Measurements from ENCODE around the gene RERE.
"Not testable (repeated sequence)": the region's sequence is repeated elsewhere in the genome, so short reads cannot be mapped to it uniquely, and the experiment has no call there.

DNA sequence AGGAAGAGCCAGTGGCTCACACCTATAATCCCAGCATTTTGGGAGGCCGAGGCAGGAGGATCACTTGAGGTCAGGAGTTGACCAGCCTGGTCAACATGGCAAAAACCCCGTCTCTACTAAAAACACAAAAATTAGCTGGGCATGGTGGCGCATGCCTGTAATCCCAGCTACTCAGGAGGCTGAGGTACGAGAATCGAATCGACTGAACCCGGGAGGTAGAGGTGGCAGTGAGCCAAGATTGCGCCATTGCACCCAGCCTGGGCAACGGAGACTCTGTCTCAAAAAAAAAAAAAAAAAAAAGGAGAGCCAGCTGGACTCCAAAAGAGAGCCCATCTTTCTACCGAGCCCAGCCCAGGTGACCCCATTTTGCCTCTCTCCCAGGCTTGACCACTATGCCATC is 13.3 kb upstream of the RERE start:
- TF ChIP-seq CTCF, POLR2A (IDR thresholded peaks at IDR 0.05): not testable (repeated sequence)

All from heart left ventricle (tissue), 13 donors.